ENCODE measurements around the gene MKRN2OS. TPM values are rescaled to one million over a fixed set of nuclear protein-coding genes. Genes with fewer than 3 reads are reported as not detected.

MKRN2OS gene
- total RNA-seq, 4 donors from 2014 or later = not detected

GRCh38 chr3:12489832-12490231, 55.5 kb downstream of the MKRN2OS start:
- Histone ChIP-seq H3K4me1 (peaks cover 0 to 5% of the 10 kb centered on the region in 2 donors), H3K27me3 (no peaks in the 10 kb centered on the region), H3K4me3 (no peak overlapping the region), H3K9me3 (no peaks in the 10 kb centered on the region), H3K36me3 (no peaks in the 10 kb centered on the region), H3K27ac (no peak overlapping the region)
- DNase-seq = no peak
- TF ChIP-seq, protein P1, sequence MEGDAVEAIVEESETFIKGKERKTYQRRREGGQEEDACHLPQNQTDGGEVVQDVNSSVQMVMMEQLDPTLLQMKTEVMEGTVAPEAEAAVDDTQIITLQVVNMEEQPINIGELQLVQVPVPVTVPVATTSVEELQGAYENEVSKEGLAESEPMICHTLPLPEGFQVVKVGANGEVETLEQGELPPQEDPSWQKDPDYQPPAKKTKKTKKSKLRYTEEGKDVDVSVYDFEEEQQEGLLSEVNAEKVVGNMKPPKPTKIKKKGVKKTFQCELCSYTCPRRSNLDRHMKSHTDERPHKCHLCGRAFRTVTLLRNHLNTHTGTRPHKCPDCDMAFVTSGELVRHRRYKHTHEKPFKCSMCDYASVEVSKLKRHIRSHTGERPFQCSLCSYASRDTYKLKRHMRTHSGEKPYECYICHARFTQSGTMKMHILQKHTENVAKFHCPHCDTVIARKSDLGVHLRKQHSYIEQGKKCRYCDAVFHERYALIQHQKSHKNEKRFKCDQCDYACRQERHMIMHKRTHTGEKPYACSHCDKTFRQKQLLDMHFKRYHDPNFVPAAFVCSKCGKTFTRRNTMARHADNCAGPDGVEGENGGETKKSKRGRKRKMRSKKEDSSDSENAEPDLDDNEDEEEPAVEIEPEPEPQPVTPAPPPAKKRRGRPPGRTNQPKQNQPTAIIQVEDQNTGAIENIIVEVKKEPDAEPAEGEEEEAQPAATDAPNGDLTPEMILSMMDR (IDR thresholded peaks at IDR 0.05) = no peak
- no peak for TF ChIP-seq POLR2A (IDR thresholded peaks at IDR 0.05)
- intact Hi-C loops (cut with DNase I; ENCODE audit: low total_unique reads) = no loop called here

Small RNA genes lying within 50 kb of the gene (small RNA-seq; reads per million reads assigned to genes)
- gene RF00017 = not detected
- gene RNA5SP123 = not detected
- not detected for gene RNU6-377P

Other genes starting within 250 kb of the MKRN2OS start
- gene TSEN2, start 61.0 kb downstream of the MKRN2OS start, total RNA-seq = 10 to 100 TPM; 10.3 to 37.8 (median 20.4) TPM
- gene MKRN2, start 11.6 kb upstream of the MKRN2OS start, total RNA-seq = 10 to 100 TPM; 17.6 to 59.5 (median 38.1) TPM
- 100 to 1,000 TPM in 2 of 4 donors, 10 to 100 TPM in 2; 74.5 to 123 (median 110) TPM for gene RAF1, start 118.6 kb upstream of the MKRN2OS start, total RNA-seq
- gene TMEM40, start 213.8 kb upstream of the MKRN2OS start, total RNA-seq = not detected